Measurements from ENCODE around the gene CABLES2.
A peak's percentile ranks its signal among the peaks of the same experiment; 100 is the strongest.
"Not testable (repeated sequence)": the region's sequence is repeated elsewhere in the genome, so short reads cannot be mapped to it uniquely, and the experiment has no call there.

CABLES2 gene

DNA sequence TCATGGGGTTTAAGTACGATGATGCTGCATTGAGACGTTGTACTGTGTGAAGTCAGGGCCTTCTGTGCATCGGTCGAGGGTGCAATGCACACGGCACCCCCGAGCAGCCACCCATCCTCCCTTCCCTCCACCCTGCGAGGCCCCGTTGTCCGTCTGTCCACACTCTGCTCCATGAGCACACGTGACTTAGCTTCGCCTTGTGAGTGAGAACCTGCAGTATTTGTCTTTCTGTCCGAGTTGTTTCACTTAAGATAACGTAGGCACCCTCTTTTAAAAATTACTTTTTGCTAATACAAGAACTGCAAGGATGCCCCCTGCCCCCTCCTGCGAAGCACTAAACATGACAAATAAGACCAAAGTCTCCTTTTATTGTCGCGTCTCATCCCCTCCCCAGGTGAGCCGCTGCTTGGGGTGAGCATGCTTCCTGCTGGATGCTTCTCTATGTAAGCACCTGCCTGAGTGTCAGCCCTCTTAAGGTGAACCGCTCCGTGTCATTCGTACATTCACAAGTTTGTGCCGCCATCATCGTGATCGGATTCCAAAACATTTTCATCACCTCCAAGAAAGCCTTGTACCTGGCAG is 23.9 kb upstream of the CABLES2 start:
- Histone ChIP-seq H3K9ac (ENCODE audit: low read length) (no peak overlapping the region), H3K4me1 (ENCODE audit: control insufficient read depth, insufficient read depth, low read length) (peaks cover 6% of the 10 kb centered on the region), H3K4me3 (ENCODE audit: low read length) (no peak overlapping the region), H3K36me3 (ENCODE audit: control insufficient read depth, insufficient read depth, low read length, severe bottlenecking) (no peaks in the 10 kb centered on the region), H3K9me3 (ENCODE audit: control insufficient read depth, low read length) (no peaks in the 10 kb centered on the region), H3K27me3 (replicated peaks; ENCODE audit: control insufficient read depth, insufficient read depth, low read length) (peaks cover 63% of the 10 kb centered on the region)
- no peak for DNase-seq (ENCODE audit: low read depth)

DNA sequence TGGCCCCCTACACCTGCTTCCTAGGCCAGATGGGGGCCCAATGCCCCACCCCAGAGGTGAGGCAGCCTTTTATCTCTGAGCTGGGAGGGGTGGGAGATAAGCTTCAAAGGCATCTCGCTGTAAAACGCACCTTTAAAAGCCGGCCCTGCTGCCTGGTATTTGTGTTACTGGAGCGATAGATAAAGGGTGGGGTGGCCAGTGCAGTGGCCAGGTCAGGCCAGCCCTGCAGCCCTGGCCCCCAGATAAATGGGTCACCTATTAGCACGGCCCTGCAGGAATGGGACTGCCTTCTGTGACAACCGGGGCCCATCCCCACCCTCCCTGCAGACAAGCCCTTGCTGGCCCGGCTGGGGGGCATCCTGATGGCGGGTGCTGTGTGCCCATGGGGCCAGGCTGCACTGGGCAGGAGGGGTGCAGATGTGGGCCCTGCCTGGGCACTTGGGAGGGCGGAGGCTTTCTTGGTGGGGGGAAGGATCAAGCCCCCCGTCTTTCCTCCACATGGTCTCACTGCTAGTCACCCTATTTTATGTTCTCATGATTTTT is 23.3 kb upstream of the CABLES2 start:
- Histone ChIP-seq H3K4me1 (ENCODE audit: control insufficient read depth, insufficient read depth, low read length) (peaks cover 6% of the 10 kb centered on the region), H3K4me3 (ENCODE audit: low read length) (no peak overlapping the region), H3K9ac (ENCODE audit: low read length) (no peak overlapping the region), H3K36me3 (ENCODE audit: control insufficient read depth, insufficient read depth, low read length, severe bottlenecking) (no peaks in the 10 kb centered on the region), H3K9me3 (ENCODE audit: control insufficient read depth, low read length) (no peaks in the 10 kb centered on the region), H3K27me3 (replicated peaks; ENCODE audit: control insufficient read depth, insufficient read depth, low read length) (peaks cover 63% of the 10 kb centered on the region)
- no peak for DNase-seq (ENCODE audit: low read depth)

DNA sequence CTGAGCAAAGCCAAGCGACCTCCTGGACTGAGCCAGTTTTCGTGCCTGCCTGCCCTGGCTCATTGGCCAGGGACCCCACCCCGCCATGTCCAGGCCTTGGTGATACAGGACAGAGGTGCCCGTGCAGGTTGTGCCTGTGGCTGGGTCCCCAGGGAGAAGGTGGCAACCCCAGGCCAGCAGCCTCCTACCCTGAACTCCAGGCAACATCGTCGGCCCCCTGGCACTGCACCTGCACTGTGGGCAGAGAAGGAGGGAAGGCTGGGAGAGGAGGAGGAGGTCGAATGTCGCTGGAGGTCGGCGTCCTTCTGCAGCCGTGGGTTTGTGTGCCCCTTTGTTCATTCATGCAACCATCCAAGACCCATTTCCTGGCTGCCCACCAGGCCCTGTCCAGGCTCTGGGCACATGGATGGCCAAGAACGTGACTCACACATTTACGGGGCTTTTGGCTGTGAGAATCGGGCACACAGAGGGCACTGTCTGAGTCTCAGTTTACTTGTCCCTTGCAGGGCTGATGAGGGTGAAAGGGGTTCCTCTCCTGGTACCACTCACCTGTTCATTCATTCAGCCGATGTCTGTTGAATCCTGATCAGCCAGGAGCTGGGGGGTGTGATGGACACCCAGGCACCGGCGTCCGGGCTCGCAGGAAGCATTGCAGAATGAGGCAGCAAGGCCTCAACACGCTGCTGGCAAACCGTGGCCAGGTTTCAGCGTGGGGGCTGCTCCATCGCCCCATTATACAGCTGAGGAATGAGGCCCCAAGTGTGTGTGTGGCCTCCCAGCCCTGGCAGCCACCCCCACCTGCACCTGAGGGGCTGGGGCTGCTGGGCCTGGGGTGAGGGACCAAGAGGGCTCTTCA is 22.6 kb upstream of the CABLES2 start:
- no peaks in the 10 kb centered on the region for H3K9me3 ChIP-seq (ENCODE audit: control insufficient read depth, low read length)
- no peak for DNase-seq (ENCODE audit: low read depth)
- H3K4me1 ChIP-seq (ENCODE audit: control insufficient read depth, insufficient read depth, low read length) = peaks cover 6% of the 10 kb centered on the region
- H3K27me3 ChIP-seq (replicated peaks; ENCODE audit: control insufficient read depth, insufficient read depth, low read length) = peaks cover 61% of the 10 kb centered on the region
- H3K4me3 ChIP-seq (ENCODE audit: low read length) = no peak overlapping the region
- H3K36me3 ChIP-seq (ENCODE audit: control insufficient read depth, insufficient read depth, low read length, severe bottlenecking) = no peaks in the 10 kb centered on the region
- H3K9ac ChIP-seq (ENCODE audit: low read length) = no peak overlapping the region

DNA sequence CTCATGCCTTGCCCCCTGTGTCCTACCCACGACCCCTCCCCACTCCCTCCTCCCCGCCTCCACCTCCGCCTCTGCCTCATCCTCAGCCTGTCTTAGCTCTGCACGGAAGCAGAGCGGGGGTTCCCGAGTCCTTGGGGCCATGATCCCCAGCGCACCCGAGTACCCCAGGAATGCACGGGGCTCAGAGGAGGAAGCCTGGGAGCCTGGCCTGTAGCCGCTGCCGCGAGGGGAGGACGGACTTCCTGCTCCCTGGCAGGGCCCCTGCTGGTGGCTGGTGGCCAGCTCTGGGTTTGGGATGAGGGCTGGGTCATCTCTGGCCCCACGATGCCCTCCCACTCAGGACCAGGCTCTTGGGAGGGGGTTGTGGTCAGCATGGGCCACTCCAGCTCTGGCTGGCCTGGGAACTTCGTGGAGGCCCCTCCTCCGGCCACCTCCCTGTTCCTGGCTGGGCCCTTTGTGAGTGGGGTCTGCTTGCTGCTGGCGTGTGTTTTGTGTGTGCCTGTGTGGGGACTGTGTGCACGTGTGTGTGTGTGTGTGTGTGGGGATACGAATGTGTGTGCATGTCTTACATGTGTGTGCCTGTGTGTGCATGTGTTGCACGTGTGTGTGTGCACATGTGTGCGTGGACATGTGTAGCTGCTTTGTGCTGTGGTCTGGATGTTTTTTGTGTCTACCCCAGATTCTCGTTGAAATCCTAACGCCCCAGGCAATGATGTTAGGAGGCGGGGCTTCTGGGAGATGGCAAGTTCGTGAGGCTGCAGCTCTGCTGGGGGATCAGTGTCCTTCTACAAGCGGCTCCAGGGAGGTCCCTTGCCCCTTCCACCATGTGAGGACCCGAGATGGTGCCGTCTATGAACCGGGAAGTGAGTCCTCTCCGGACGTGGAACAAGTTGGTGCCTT is 21.6 kb upstream of the CABLES2 start:
- peaks cover 59% of the 10 kb centered on the region for H3K27me3 ChIP-seq (replicated peaks; ENCODE audit: control insufficient read depth, insufficient read depth, low read length)
- H3K9ac ChIP-seq (ENCODE audit: low read length) = no peak overlapping the region
- H3K9me3 ChIP-seq (ENCODE audit: control insufficient read depth, low read length) = no peaks in the 10 kb centered on the region
- peaks cover 1% of the 10 kb centered on the region for H3K4me1 ChIP-seq (ENCODE audit: control insufficient read depth, insufficient read depth, low read length)
- H3K36me3 ChIP-seq (ENCODE audit: control insufficient read depth, insufficient read depth, low read length, severe bottlenecking) = no peaks in the 10 kb centered on the region
- peak; percentile 8 for DNase-seq (ENCODE audit: low read depth)
- H3K4me3 ChIP-seq (ENCODE audit: low read length) = no peak overlapping the region

DNA sequence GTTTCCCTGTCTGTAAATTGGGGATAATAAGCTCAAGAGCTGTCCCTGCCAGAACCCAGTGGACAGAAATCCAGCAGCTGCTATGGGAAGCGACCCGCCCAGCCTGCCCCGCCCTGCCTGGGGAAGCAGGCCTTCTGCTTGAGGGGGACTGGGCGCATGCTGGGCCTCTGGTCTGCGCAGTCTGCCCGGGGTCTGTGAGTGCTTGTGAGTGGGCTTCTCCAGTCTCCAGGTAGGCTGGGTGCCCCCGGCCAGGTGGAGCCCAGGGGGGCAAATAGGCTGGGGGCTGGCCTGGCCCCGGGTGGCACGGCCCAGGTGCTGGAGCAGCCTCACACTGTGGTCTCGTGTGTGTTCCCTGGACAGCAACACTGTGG is 20.9 kb upstream of the CABLES2 start:
- no peaks in the 10 kb centered on the region for H3K4me1 ChIP-seq (ENCODE audit: control insufficient read depth, insufficient read depth, low read length)
- no peak for DNase-seq (ENCODE audit: low read depth)
- no peaks in the 10 kb centered on the region for H3K36me3 ChIP-seq (ENCODE audit: control insufficient read depth, insufficient read depth, low read length, severe bottlenecking)
- no peak overlapping the region for H3K4me3 ChIP-seq (ENCODE audit: low read length)
- H3K27me3 ChIP-seq (replicated peaks; ENCODE audit: control insufficient read depth, insufficient read depth, low read length) = peaks cover 59% of the 10 kb centered on the region
- no peak overlapping the region for H3K9ac ChIP-seq (ENCODE audit: low read length)
- no peaks in the 10 kb centered on the region for H3K9me3 ChIP-seq (ENCODE audit: control insufficient read depth, low read length)

DNA sequence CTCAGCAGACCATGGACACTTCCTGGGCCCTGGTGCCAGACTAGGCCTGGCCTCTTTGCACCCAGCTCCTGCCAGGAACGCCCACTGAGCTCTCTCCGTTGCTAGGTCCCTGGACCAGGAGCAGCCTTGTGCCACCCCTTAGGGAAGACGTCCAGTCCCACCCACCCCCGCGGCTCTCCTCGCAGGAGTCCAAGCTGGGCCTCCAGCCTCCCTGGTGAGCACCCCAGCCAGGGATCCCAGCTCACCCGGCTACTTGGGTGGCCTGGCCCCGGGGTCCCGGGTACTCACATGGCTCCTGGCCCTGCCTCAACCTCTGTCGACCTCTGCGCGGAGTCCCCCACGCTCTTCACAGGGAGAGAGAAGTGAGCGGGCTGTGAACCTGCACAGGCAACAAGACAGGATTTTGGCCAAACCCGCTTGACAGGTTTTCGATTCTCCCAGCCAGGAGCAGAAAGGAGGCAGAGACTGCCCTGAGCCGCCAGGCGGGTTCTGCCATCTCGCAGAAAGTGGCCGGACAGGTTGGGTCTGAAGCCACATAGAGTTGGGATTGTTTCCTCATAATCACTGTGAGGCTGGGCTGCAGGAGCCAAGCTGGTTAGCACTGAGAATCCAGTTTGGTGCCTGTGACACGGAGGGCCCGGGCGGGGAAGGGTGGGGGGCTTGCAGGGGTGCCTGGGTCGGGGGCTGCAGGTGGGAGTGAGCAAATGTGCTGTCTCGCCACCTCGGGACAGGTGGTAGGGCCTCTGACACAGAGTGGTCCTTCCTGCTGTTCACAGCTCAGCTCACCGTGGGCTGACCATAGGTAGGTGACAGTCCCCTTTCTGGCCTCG is 20.3 kb upstream of the CABLES2 start, which contains the start of gene RBBP8NL:
TSS of gene RBBP8NL (minus strand) at position 368 of the 830 bp plus-strand sequence. CDS start 7,892 bp downstream, outside the sequence.
- Histone ChIP-seq H3K36me3 (ENCODE audit: control insufficient read depth, insufficient read depth, low read length, severe bottlenecking) (no peaks in the 10 kb centered on the region), H3K9me3 (ENCODE audit: control insufficient read depth, low read length) (no peaks in the 10 kb centered on the region), H3K27me3 (replicated peaks; ENCODE audit: control insufficient read depth, insufficient read depth, low read length) (peaks cover 56% of the 10 kb centered on the region), H3K4me1 (ENCODE audit: control insufficient read depth, insufficient read depth, low read length) (no peaks in the 10 kb centered on the region), H3K9ac (ENCODE audit: low read length) (no peak within 1 kb of the TSS), H3K4me3 (ENCODE audit: low read length) (no peak within 1 kb of the TSS)
- no peak for DNase-seq (ENCODE audit: low read depth)

DNA sequence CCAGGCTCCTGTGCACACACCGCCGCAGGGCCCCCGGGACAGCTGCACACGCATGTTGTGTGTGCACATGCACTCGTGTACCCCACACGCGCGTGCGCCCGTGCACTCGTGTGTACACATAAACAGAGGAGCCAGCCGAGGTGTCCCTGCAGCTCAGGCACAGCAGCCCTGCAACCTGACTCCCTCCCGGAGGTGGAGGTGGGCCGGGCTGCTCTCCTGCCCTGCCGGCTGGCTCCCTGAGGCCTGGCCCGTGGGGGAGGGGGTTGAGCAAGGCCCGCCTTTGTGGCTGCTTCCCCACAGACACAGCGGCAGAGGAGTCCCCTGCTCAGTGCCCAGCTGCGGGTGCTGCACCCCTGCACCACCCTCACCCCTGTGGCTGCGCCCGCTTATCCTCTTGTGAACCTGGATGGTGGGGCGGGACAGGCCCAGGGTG is 19.6 kb upstream of the CABLES2 start:
- Histone ChIP-seq H3K9me3 (ENCODE audit: control insufficient read depth, low read length) (no peaks in the 10 kb centered on the region), H3K36me3 (ENCODE audit: control insufficient read depth, insufficient read depth, low read length, severe bottlenecking) (no peaks in the 10 kb centered on the region), H3K9ac (ENCODE audit: low read length) (no peak overlapping the region), H3K4me3 (ENCODE audit: low read length) (no peak overlapping the region), H3K27me3 (replicated peaks; ENCODE audit: control insufficient read depth, insufficient read depth, low read length) (peaks cover 49% of the 10 kb centered on the region), H3K4me1 (ENCODE audit: control insufficient read depth, insufficient read depth, low read length) (no peaks in the 10 kb centered on the region)
- no peak for DNase-seq (ENCODE audit: low read depth)

DNA sequence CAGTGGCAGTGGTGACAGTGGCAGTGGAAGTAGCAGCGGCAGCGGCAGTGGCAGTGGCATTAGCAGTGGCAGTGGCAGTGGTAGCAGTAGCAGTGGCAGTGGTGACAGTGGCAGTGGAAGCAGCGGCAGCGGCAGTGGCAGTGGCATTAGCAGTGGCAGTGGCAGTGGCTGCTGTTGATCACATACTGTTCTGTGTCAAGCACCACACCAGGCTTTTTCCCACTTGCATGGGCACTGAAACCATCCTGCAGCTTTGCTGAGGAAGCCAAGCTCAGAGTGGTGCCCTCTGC is 18.9 kb upstream of the CABLES2 start:
- not testable (repeated sequence) for DNase-seq (ENCODE audit: low read depth); H3K9me3 ChIP-seq (ENCODE audit: control insufficient read depth, low read length); H3K36me3 ChIP-seq (ENCODE audit: control insufficient read depth, insufficient read depth, low read length, severe bottlenecking); H3K4me3 ChIP-seq (ENCODE audit: low read length); H3K9ac ChIP-seq (ENCODE audit: low read length); H3K4me1 ChIP-seq (ENCODE audit: control insufficient read depth, insufficient read depth, low read length)
- peaks cover 42% of the 10 kb centered on the region for H3K27me3 ChIP-seq (replicated peaks; ENCODE audit: control insufficient read depth, insufficient read depth, low read length)

DNA sequence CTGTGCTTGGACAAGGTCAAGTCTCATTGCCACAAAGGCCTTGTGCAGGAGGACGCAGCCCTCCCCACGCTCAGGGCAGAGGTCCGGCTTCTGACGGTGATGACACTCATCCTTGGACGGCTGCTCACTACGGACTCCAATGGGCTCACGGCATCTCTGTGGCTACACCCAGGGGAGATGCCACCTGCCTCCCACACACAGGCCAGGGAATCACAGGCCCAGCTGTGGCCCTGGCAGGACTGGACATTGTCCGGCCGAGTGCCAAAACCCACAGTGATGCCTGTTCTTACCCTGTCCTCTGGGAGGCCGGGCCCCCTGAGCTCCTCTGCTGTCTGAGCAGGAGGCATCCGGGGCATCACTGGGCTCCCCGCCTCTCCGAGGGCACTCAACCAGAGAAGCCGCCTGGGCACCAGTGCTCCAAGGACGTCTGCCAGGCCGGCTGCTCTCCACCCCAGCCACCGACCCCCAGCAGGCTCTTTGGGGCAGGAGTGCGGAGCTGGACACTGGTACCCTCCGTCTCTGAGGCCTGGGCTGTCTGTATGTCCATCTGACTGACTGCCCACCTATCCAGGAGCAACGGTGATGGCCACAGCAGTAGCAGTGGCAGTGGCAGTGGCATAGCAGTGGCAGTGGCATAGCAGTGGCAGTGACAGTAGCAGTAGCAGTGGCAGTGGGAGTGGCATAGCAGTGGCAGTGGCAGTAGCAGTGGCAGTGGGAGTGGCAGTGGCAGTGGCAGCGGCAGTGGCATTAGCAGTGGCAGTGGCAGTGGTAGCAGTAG is 18.4 kb upstream of the CABLES2 start:
- H3K36me3 ChIP-seq (ENCODE audit: control insufficient read depth, insufficient read depth, low read length, severe bottlenecking) = no peaks in the 10 kb centered on the region
- peaks cover 37% of the 10 kb centered on the region for H3K27me3 ChIP-seq (replicated peaks; ENCODE audit: control insufficient read depth, insufficient read depth, low read length)
- no peaks in the 10 kb centered on the region for H3K9me3 ChIP-seq (ENCODE audit: control insufficient read depth, low read length)
- H3K9ac ChIP-seq (ENCODE audit: low read length) = no peak overlapping the region
- DNase-seq (ENCODE audit: low read depth) = no peak
- H3K4me3 ChIP-seq (ENCODE audit: low read length) = no peak overlapping the region
- H3K4me1 ChIP-seq (ENCODE audit: control insufficient read depth, insufficient read depth, low read length) = no peaks in the 10 kb centered on the region
